IPS-NIHi7 (cell line): Measurements from ENCODE around the gene GUCA1C.
A peak's percentile ranks its signal among the peaks of the same experiment; 100 is the strongest.

Experiments used
- DNase-seq: peaks from one replicate; pipeline ENCODE4 v3.0.0; 2012; ENCODE audit warnings: mixed read lengths; ENCODE audit errors: extremely low spot score

Gene GUCA1C

GRCh38 chr3:108909799-108910198 is 43.9 kb downstream of the GUCA1C start:
- DNase-seq: no peak

- no peak for DNase-seq
These were observed 46.5 kb downstream of the GUCA1C start for GRCh38 chr3:108907194-108907593.

GRCh38 chr3:108899530-108899929 is 54.1 kb downstream of the GUCA1C start:
- no peak for DNase-seq

- no peak for DNase-seq
These were observed 55.8 kb downstream of the GUCA1C start for GRCh38 chr3:108897883-108898282.

GRCh38 chr3:108894981-108895380 is 58.7 kb downstream of the GUCA1C start:
- no peak for DNase-seq

- DNase-seq: no peak
These were observed 61.8 kb downstream of the GUCA1C start for GRCh38 chr3:108891833-108892232.

GRCh38 chr3:108887777-108888176 is 65.9 kb downstream of the GUCA1C start:
- DNase-seq: no peak

GRCh38 chr3:108887121-108887520 is 66.6 kb downstream of the GUCA1C start:
- no peak for DNase-seq

- no peak for DNase-seq
These were observed 70.3 kb downstream of the GUCA1C start for GRCh38 chr3:108883373-108883772.

GRCh38 chr3:108882762-108883161 is 70.9 kb downstream of the GUCA1C start:
- DNase-seq: no peak

GRCh38 chr3:108879915-108880314 is 73.8 kb downstream of the GUCA1C start:
- peak; percentile 22 for DNase-seq

GRCh38 chr3:108877901-108878300 is 75.8 kb downstream of the GUCA1C start:
- no peak for DNase-seq

- DNase-seq: no peak
These were observed 89.9 kb downstream of the GUCA1C start for GRCh38 chr3:108863799-108864135.

- no peak for DNase-seq
These were observed 90.5 kb downstream of the GUCA1C start for GRCh38 chr3:108862865-108863798.

- DNase-seq: no peak
These were observed 92.3 kb downstream of the GUCA1C start for GRCh38 chr3:108861401-108861800.
